Heart left ventricle (tissue), 16 donors: ENCODE data around the gene BBOX1. TPM values are rescaled to one million over a fixed set of nuclear protein-coding genes. Genes with fewer than 3 reads are reported as not detected.
A peak's percentile ranks its signal among the peaks of the same experiment; 100 is the strongest.

ENCODE experiments used
- ATAC-seq, 4 donors: fragments of 200-7000 bp; cut with Tn5 transposase; one replicate each; pipeline ENCODE4 v1.9.1; 2020 to 2022; ENCODE audit warnings: moderate library complexity in 4 of 4, mild to moderate bottlenecking in 3 of 4, moderate number of reproducible peaks in 1 of 4
- DNase-seq, 5 donors: peaks; one replicate each; pipeline ENCODE4 v3.0.0-alpha.2; 2020
- H3K27ac ChIP-seq, 12 donors: fragments of 200-600 bp; sonication (generic) in 4 of 12; one replicate each; pipeline versions ENCODE4 v1.5.0 to v1.8.0; 2016 to 2022; ENCODE audit warnings: mild to moderate bottlenecking in 2 of 12
- H3K27me3 ChIP-seq, 9 donors: fragments of 200-600 bp; sonication (generic) in 2 of 9; one replicate each; pipeline versions ENCODE4 v1.5.1 to v1.8.0; 2016 to 2022; ENCODE audit warnings: mild to moderate bottlenecking in 3 of 9
- H3K36me3 ChIP-seq, 9 donors: fragments of 200-600 bp; sonication (generic) in 2 of 9; one replicate each; pipeline versions ENCODE4 v1.5.0 to v1.8.0; 2018 to 2022; ENCODE audit warnings: mild to moderate bottlenecking in 2 of 9
- H3K4me1 ChIP-seq, 12 donors: fragments of 200-600 bp; sonication (generic) in 4 of 12; one replicate each; pipeline versions ENCODE4 v1.5.0 to v1.8.0; 2016 to 2022; ENCODE audit warnings: mild to moderate bottlenecking in 3 of 12
- H3K4me3 ChIP-seq, 12 donors: fragments of 200-600 bp; sonication (generic) in 4 of 12; one replicate each; pipeline versions ENCODE4 v1.5.0 to v1.8.0; 2017 to 2022; ENCODE audit warnings: mild to moderate bottlenecking in 9 of 12, moderate library complexity in 4 of 12
- H3K9me3 ChIP-seq, 12 donors: fragments of 200-600 bp; sonication (generic) in 4 of 12; one replicate each; pipeline versions ENCODE4 v1.5.0 to v1.8.0; 2016 to 2022; ENCODE audit warnings: mild to moderate bottlenecking in 1 of 12
- CTCF ChIP-seq, 12 donors: fragments of 200-600 bp; sonication (generic) in 4 of 12; IDR thresholded peaks; one replicate each; pipeline versions ENCODE4 v1.5.0 to v1.8.0; 2018 to 2022; ENCODE audit warnings: antibody characterized with exemption in 12 of 12, mild to moderate bottlenecking in 5 of 12
- POLR2A ChIP-seq, 2 donors: fragments of 450-650 bp; IDR thresholded peaks; one replicate each; pipeline ENCODE4 v1.6.1; 2017; ENCODE audit warnings: antibody characterized with exemption in 2 of 2, mild to moderate bottlenecking in 2 of 2, moderate library complexity in 2 of 2
- WGBS, 4 donors: extraction: QIAGEN DNeasy Blood & Tissue Kit in 2 of 4; methylation state at CpG; one replicate each; pipeline versions ENCODE4 v1.1.5 to v1.1.7; 2013 to 2018; 5-methylcytosine and 5-hydroxymethylcytosine counted together
- intact Hi-C, 10 donors: fragments of 100-400 bp; cut with DNase I; formaldehyde crosslinking; loops; one replicate each; pipeline versions ENCODE4 v1.11.1 to v1.14.2; 2022
- polyA plus RNA-seq, 2 donors: library from polyadenylated mRNA; stranded (reverse); fragments of 200-250 nt; gene quantifications; one replicate each; pipeline ENCODE4 v1.2.3, GENCODE V29; 2013
- total RNA-seq, 9 donors: library from RNA; depleted of rRNA in 2 of 9; stranded (reverse); fragments of >200 nt in 2 of 9; fragmentation: NEBNext Ultra II Directional in 3 of 9; extraction: Animal tissue kit (Norgen Biotek cat#: 25700) in 3 of 9; gene quantifications; one replicate each; pipeline versions ENCODE4 v1.1.0 to v1.2.4, GENCODE V29; 2016 to 2023
- donor health status: ischemic (EF 13 %, LVEDD 7.1; RV severe dilation, severe dysfunction).
- donor health status: healthy with polysubstance abuse.
- donor health status: DM: no; HTN: yes; CAD: no.
- donor health status: DM: no; HTN: no; CAD: no.
- donor health status: ischemic (EF 25% LVEDD 6.9; RV normal size, moderate dysfunction).
- donor health status: ischemic (EF 25% LVEDD 5.7; RV mildly dilated, moderate dysfunction).
- donor health status: healthy.
- donor health status: DM: yes; HTN: yes; CAD: no.
- donor health status: ischemic (EF 35%, LVEDD 5.7; RV mildly dilated, moderate dysfunction).
- donor health status: nonischemic (EF 11% LVEDD 7.7; RV severe dilation, severe dysfunction).
- donor health status: DM: yes; HTN: yes; CAD: no.
- donor health status: PGD.
- donor health status: ischemic (EF 29% LVEDD 5.4; RV normal size, mild dysfunction).
- donor health status: nonischemic (EF 23%, LVEDD 6.1; RV moderate dilation, normal function).

BBOX1 gene
- total and polyA plus RNA-seq, 11 donors = 0.18 TPM; not detected in 10

GRCh38 chr11:27025957-27026733 is 14.5 kb upstream of the BBOX1 start:
- no peak overlapping the region for H3K27ac ChIP-seq
- peaks cover 0 to 2% (median 0%) of the 10 kb centered on the region in 12 donors for H3K9me3 ChIP-seq
- TF ChIP-seq CTCF (IDR thresholded peaks at IDR 0.05) = no peak
- TF ChIP-seq POLR2A (IDR thresholded peaks at IDR 0.05) = no peak
- no peak for DNase-seq
- ATAC-seq = no peak
- WGBS, 4 donors = 80 to 83% (median 82%) methylated on average over 8 of the region's 8 CpGs
- intact Hi-C loops = no loop called here
- H3K36me3 ChIP-seq = no peaks in the 10 kb centered on the region
- H3K4me3 ChIP-seq = no peak overlapping the region
- no peaks in the 10 kb centered on the region for H3K27me3 ChIP-seq
- peaks cover 0 to 6% (median 0%) of the 10 kb centered on the region in 12 donors for H3K4me1 ChIP-seq

GRCh38 chr11:27028561-27028965 is 12.1 kb upstream of the BBOX1 start:
- peaks cover 0 to 6% (median 0%) of the 10 kb centered on the region in 12 donors for H3K4me1 ChIP-seq
- peak overlapping the region in 1 of 12 donors; percentile 14 for H3K27ac ChIP-seq
- no peak for TF ChIP-seq POLR2A (IDR thresholded peaks at IDR 0.05)
- TF ChIP-seq CTCF (IDR thresholded peaks at IDR 0.05) = no peak
- H3K27me3 ChIP-seq = no peaks in the 10 kb centered on the region
- intact Hi-C loops = no loop called here
- no peaks in the 10 kb centered on the region for H3K36me3 ChIP-seq
- no peak overlapping the region for H3K4me3 ChIP-seq
- DNase-seq (no peak), ATAC-seq (peak in 2 of 4 donors; percentile 39 to 84)
- 58 to 76% (median 66%) methylated on average over 1 of the region's 1 CpG for WGBS, 4 donors
- H3K9me3 ChIP-seq = peaks cover 0 to 2% (median 0%) of the 10 kb centered on the region in 12 donors

GRCh38 chr11:27029966-27030365 is 10.6 kb upstream of the BBOX1 start:
- ATAC-seq (no peak), DNase-seq (no peak)
- 77 to 95% (median 87%) methylated on average over 1 of the region's 1 CpG for WGBS, 4 donors
- H3K36me3 ChIP-seq = no peaks in the 10 kb centered on the region
- H3K27ac ChIP-seq = no peak overlapping the region
- H3K4me1 ChIP-seq = peaks cover 0 to 6% (median 0%) of the 10 kb centered on the region in 12 donors
- H3K27me3 ChIP-seq = no peaks in the 10 kb centered on the region
- no peak overlapping the region for H3K4me3 ChIP-seq
- H3K9me3 ChIP-seq = peaks cover 0 to 12% (median under 1%) of the 10 kb centered on the region in 12 donors
- no peak for TF ChIP-seq CTCF (IDR thresholded peaks at IDR 0.05)
- TF ChIP-seq POLR2A (IDR thresholded peaks at IDR 0.05) = no peak
- intact Hi-C loops = no loop called here

- no peak for TF ChIP-seq CTCF (IDR thresholded peaks at IDR 0.05)
- no peak for TF ChIP-seq POLR2A (IDR thresholded peaks at IDR 0.05)
- ATAC-seq = peak in 1 of 4 donors; percentile 36
- peaks cover 0 to 26% (median 4%) of the 10 kb centered on the region in 12 donors for H3K9me3 ChIP-seq
Measured at GRCh38 chr11:27031754-27032153, 8.9 kb upstream of the BBOX1 start.

More at GRCh38 chr11:27031754-27032153, 8.9 kb upstream of the BBOX1 start:
- Histone ChIP-seq H3K36me3 (no peaks in the 10 kb centered on the region), H3K4me1 (peaks cover 0 to 6% (median 0%) of the 10 kb centered on the region in 12 donors), H3K27me3 (no peaks in the 10 kb centered on the region), H3K27ac (no peak overlapping the region), H3K4me3 (no peak overlapping the region)
- no peak for DNase-seq
- intact Hi-C loops = no loop called here
- 79 to 100% (median 94%) methylated on average over 3 to 5 of the region's 5 CpGs for WGBS, 4 donors
